K562 (cell line): Measurements from ENCODE around the gene CTRB1.
A peak's percentile ranks its signal among the peaks of the same experiment; 100 is the strongest.

Experiments used
- GABPA ChIP-seq: fragments of 200-800 bp; sonication (Bioruptor generic); conservative IDR thresholded peaks from 2 replicates; pipeline ENCODE4 v1.6.1; 2016; ENCODE audit warnings: low read depth, missing genetic modification characterization, missing compliant biosample characterization
- POLR2A ChIP-seq: fragments of 450-650 bp; conservative IDR thresholded peaks from 2 replicates; pipeline ENCODE4 v1.6.1; 2016
- TCF7L2 ChIP-seq: fragments of 150-350 bp; IDR thresholded peaks from 2 replicates; pipeline ENCODE4 v1.6.1; 2016; ENCODE audit warnings: low read depth, mild to moderate bottlenecking, low read length, moderate library complexity
- ZNF174 ChIP-seq: fragments of 250-450 bp; sonication (Bioruptor Pico); IDR thresholded peaks from 2 replicates; pipeline ENCODE4 v1.4.0; 2020; ENCODE audit warnings: mild to moderate bottlenecking
- ZNF384 ChIP-seq: IDR thresholded peaks from 2 replicates; pipeline ENCODE4 v1.6.1; 2012; ENCODE audit warnings: low read depth, low read length, improper control_type of control experiment
- TF ChIP-seq, protein P1 (sequence below): sonication (generic); formaldehyde crosslinking; IDR thresholded peaks from 2 replicates; pipeline ENCODE4 v1.5.0; 2020; ENCODE audit warnings: missing genetic modification reagents

DNA sequence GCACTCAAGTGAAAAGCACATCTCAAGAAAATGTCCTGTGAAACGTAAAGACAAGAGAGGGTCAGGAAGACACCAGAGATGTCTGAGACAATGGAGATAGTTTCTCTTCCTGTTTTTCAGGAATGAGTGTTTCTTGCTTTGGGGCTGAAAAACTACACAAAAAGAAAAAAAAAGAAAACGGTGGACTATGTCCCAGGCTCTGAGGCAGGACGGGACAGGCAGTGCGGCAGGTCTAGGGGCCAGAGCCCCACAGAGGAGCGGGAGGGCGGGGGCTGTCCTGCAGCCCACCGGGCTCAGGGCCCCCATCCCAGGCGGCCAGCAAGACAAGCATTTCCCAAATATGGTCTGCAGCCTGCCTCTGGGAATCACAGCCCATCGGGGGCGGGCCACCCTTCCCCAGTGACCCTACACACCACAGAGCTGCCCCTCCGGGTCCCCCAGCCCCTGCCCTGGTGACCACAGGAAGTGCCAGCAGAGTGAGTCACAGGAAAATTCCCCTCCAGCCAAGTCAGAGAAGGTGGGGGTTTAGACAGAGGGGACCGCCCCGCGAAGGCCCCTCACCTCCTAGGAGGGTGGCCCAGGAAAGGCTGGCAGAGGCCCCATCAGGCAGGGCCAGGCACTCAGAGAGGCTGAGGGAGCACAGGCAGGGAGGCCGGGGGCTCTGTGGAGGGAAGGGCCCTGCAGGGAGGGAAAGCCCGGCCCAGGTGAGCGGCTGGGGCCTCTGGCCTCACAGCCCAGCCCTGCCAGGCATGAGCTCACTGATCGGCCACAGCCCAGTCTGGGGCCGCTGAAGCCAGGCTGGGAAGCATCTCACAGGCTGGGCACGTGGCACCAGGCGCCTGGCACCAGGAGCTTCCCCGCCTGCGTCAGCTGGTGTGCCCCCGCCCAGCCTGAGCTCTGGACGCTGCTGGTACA, 26.3 kb downstream of the CTRB1 start:
- no peak for TF ChIP-seq TCF7L2
- TF ChIP-seq, protein P1, sequence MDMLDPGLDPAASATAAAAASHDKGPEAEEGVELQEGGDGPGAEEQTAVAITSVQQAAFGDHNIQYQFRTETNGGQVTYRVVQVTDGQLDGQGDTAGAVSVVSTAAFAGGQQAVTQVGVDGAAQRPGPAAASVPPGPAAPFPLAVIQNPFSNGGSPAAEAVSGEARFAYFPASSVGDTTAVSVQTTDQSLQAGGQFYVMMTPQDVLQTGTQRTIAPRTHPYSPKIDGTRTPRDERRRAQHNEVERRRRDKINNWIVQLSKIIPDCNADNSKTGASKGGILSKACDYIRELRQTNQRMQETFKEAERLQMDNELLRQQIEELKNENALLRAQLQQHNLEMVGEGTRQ = no peak
- TF ChIP-seq ZNF384 = no peak
- TF ChIP-seq POLR2A = no peak
- TF ChIP-seq GABPA (tag) = 0 out of 2 replicates have a peak, but pooled peaks have one; percentile 40
- TF ChIP-seq ZNF174 (CRISPR knock-in tag) = no peak
